T-helper 1 cell treated with Interleukin-12 subunit alpha and Interleukin-12 subunit beta and Interleukin-4 antibody, amounts not matched to agents 30 μg/mL and 1 μg/mL, for 36 hours (primary cell): ENCODE data around the gene POU6F2.
"Not testable (repeated sequence)": the region's sequence is repeated elsewhere in the genome, so short reads cannot be mapped to it uniquely, and the experiment has no call there.

ENCODE experiments used
- H3K27ac Mint-ChIP-seq: one replicate; pipeline ENCODE4 v1.8.0; 2021; ENCODE audit warnings: mild to moderate bottlenecking, mixed read lengths
- H3K27me3 Mint-ChIP-seq: one replicate; pipeline ENCODE4 v1.8.0; 2021; ENCODE audit warnings: low read depth, mixed read lengths
- H3K36me3 Mint-ChIP-seq: one replicate; pipeline ENCODE4 v1.8.0; 2021; ENCODE audit warnings: low read depth, mixed read lengths
- H3K4me1 Mint-ChIP-seq: one replicate; pipeline ENCODE4 v1.8.0; 2021; ENCODE audit warnings: low read depth, mixed read lengths
- H3K4me3 Mint-ChIP-seq: one replicate; pipeline ENCODE4 v1.8.0; 2021; ENCODE audit warnings: mild to moderate bottlenecking, moderate library complexity, mixed read lengths
- H3K9me3 Mint-ChIP-seq: one replicate; pipeline ENCODE4 v1.8.0; 2021; ENCODE audit warnings: mixed read lengths

Gene POU6F2

DNA sequence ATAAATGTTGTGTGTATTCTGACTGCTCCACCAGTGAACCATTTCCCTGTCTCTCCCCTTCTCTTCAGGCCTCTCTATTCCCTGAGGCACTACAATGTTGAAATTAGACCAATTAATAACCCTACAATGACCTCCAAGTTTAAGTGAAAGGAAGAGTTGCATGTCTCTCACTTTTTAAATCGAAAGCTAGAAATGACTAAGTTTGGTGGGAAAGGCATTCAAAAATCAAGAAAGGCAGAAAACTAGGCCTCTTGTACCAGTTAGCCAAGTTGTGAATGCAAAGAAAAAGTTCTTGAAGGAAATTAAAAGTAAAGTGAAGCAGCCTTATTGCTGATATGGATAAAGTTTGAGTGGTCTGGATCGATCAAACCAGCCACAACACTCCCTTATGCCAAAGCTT is 390.2 kb downstream of the POU6F2 start:
- no peaks in the 10 kb centered on the region for H3K4me1 Mint-ChIP-seq
- no peaks in the 10 kb centered on the region for H3K36me3 Mint-ChIP-seq
- H3K27ac Mint-ChIP-seq = no peak overlapping the region
- H3K9me3 Mint-ChIP-seq = no peaks in the 10 kb centered on the region
- peaks cover under 1% of the 10 kb centered on the region for H3K27me3 Mint-ChIP-seq
- H3K4me3 Mint-ChIP-seq = no peak overlapping the region

DNA sequence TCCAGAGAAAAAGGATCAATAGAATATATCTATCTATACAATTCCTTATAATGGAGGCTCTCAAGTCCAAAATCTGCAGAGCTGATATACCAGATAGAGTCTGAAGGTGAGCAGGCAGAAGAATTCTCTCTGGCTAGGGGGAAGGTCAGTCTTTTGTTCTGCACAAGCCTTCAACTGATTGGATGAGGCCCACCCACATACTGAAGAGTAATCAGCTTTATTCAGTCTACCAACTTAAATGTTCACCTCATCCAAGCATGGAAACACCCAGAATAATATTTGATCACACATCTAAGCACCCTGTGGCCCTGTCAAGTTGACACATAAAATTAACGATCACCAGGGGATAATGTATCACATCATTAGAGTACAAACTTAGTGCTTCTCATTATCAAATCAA is 394.7 kb downstream of the POU6F2 start:
- H3K4me1 Mint-ChIP-seq = no peaks in the 10 kb centered on the region
- no peak overlapping the region for H3K4me3 Mint-ChIP-seq
- no peaks in the 10 kb centered on the region for H3K9me3 Mint-ChIP-seq

DNA sequence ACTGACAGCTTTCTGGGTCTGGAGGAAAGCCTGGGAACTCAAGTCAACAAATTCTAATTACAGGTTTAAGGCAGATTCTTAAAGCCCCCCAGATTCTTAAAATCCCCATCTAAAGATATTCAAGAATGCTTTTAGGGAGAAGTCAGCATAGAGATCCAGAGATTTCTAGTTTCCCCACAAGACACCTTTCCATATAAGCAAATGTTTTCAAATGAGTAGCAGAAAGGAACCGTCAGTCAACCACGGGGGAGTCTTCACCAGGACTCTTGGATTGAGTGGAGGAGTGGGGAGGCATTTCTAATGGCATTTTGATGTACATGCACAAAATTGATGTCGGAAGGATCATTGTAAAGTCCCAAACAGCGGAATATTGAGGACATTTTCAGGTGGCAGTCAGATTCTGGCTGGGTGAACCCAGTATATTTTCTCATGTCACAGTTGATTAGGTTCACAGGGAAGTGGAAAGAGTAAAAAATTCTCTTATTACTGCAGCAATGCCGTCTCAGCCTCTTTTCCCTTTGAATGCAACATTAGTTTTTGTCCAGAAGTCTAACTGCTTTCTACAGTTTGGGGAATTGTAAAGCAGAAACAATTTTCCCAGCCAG is 396.8 kb downstream of the POU6F2 start:
- no peaks in the 10 kb centered on the region for H3K4me1 Mint-ChIP-seq
- no peak overlapping the region for H3K4me3 Mint-ChIP-seq
- H3K27ac Mint-ChIP-seq = no peak overlapping the region
- no peaks in the 10 kb centered on the region for H3K36me3 Mint-ChIP-seq
- no peaks in the 10 kb centered on the region for H3K27me3 Mint-ChIP-seq
- no peaks in the 10 kb centered on the region for H3K9me3 Mint-ChIP-seq

More for the DNA sequence above, 394.7 kb downstream of the POU6F2 start:
- Mint-ChIP-seq H3K27ac (no peak overlapping the region), H3K27me3 (no peaks in the 10 kb centered on the region), H3K36me3 (no peaks in the 10 kb centered on the region)

DNA sequence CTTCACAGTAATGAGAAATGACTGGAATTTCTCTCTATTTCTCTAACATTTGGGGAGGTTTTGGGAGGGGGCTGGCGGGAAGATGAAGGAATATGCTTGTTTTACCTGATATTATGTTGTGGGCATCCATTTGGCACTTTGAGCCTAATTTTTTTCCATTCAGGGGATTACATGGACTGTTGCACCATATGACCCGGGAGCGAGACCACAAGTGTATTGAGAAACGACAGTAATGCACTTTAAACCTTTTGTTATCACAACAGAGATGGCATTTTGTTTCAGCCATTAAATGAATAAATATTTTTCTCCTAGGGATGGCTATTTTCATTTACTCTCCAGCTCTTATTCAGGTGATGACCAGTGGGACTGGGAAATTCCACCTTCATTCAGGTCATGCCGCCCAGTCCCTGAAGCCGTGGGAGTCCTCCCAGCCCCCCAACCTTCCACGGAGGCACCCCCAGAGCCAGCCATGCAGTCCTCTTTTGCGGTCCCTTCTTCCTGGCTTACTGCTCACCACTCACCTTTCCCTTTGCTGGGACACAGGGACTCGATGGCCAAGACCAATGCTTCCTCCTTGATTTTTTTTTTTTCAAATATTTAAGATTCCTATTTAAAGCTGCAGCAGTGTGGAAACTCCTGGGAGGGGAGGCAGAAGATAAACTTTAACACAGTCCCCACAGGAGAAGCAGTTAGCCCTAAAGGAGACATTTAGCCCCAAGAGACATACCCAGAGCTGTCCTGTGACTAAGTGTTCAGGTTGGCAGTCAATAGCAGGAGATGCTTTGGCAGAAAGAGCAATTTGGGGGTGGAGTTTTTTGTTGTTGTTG is 397.6 kb downstream of the POU6F2 start:
- Mint-ChIP-seq H3K27ac (no peak overlapping the region), H3K36me3 (no peaks in the 10 kb centered on the region), H3K27me3 (no peaks in the 10 kb centered on the region), H3K4me3 (no peak overlapping the region), H3K4me1 (no peaks in the 10 kb centered on the region), H3K9me3 (no peaks in the 10 kb centered on the region)

DNA sequence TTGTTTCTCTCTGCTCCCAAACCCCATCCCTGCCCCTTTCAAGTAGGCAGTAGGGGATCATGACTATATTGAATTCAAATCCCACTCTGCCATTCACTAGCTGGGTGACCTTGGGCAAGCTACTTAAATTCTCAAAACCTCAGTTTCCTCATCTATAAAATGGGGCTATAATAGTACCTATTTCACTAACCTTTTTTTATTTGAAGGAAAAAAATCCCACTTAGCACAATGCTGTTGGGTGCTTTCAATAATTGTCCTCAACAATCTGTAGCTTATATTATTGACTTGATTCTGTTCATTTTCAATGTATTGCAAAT is 398.1 kb downstream of the POU6F2 start:
- Mint-ChIP-seq H3K4me3 (no peak overlapping the region), H3K27ac (no peak overlapping the region), H3K4me1 (no peaks in the 10 kb centered on the region)

DNA sequence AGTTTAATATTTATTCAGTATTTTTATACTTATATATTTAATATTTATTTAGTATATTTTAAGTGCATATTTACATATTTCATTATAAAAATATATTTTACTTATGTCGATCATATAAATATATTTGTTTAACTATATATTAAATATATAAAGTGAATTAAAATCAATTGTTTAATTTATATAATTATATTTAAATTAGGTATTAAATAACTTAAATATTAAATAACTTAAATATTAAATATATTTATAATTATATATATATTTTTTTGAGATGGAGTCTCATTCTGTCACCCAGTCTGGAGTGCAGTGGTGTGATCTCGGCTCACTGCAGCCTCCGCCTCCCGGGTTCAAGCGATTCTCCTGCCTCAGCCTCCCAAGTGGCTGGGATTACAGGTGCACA is 399.2 kb downstream of the POU6F2 start:
- not testable (repeated sequence) for H3K9me3 Mint-ChIP-seq, H3K27me3 Mint-ChIP-seq, H3K27ac Mint-ChIP-seq, H3K36me3 Mint-ChIP-seq, H3K4me3 Mint-ChIP-seq, H3K4me1 Mint-ChIP-seq

More for the DNA sequence above, 398.1 kb downstream of the POU6F2 start:
- Mint-ChIP-seq H3K36me3 (no peaks in the 10 kb centered on the region), H3K9me3 (no peaks in the 10 kb centered on the region), H3K27me3 (no peaks in the 10 kb centered on the region)

DNA sequence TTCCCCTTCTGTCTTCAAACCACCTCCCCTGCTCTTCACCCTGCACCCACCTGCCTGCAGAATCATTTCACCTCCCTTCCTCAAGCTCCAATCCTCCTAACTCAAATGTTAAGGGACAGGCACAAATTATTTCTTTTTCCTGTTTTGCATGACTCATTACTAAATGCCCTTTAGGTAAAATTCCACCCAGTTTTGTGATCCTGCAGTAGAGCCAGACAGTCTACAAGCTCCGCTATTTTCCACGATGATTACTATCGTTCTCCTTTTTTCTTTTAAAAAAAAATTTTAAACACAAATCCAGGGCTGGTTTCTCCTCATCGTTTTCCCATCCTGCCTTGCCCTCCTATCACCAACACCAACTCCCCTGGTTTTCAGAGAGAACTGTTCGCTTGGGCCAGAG is 401.7 kb downstream of the POU6F2 start:
- Mint-ChIP-seq H3K36me3 (no peaks in the 10 kb centered on the region), H3K9me3 (no peaks in the 10 kb centered on the region), H3K4me1 (no peaks in the 10 kb centered on the region), H3K27me3 (peaks cover 8% of the 10 kb centered on the region), H3K4me3 (no peak overlapping the region), H3K27ac (no peak overlapping the region)

DNA sequence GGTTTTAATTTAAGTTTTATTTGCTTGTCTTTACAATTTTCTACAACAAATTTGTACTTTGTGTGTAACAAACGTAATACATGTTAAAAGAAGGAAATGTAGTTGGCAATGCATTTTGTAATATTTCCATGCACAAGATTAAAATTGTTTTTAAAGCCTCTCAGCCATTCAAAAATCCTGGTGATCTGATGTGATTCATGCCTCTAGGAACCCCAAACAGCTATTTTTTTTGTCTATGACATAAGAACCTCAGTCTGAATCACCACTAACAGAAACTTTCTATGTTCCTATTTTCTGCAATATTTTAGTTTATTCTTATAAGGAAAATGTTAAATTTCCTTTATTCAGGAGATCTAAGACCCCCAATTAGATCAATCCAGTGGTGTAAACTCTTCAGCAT is 405.4 kb downstream of the POU6F2 start:
- H3K4me3 Mint-ChIP-seq = no peak overlapping the region
- H3K4me1 Mint-ChIP-seq = no peaks in the 10 kb centered on the region
- H3K9me3 Mint-ChIP-seq = no peaks in the 10 kb centered on the region
- H3K27me3 Mint-ChIP-seq = peaks cover 8% of the 10 kb centered on the region
- no peak overlapping the region for H3K27ac Mint-ChIP-seq
- H3K36me3 Mint-ChIP-seq = no peaks in the 10 kb centered on the region

DNA sequence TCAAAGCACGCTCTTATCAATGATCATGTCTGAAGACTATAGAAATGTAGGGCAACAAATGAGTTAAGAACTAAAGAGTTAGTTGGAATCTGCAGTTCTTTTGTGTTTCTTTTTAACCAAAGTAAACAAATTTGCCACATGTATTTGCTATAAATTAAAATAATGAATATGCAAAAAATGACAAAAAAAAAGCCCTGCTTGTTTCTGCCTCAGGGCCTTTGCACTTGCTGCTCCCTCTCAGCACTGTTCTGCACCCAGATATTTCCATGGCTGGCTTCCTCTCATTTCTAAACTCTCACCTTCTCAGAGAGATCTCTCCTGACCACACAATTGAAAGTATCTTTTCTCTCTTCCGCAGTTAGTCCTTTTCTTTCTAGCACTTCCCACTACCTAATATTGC is 406.7 kb downstream of the POU6F2 start:
- Mint-ChIP-seq H3K27ac (no peak overlapping the region), H3K4me3 (no peak overlapping the region), H3K9me3 (no peaks in the 10 kb centered on the region), H3K4me1 (no peaks in the 10 kb centered on the region), H3K27me3 (peaks cover 8% of the 10 kb centered on the region), H3K36me3 (no peaks in the 10 kb centered on the region)

DNA sequence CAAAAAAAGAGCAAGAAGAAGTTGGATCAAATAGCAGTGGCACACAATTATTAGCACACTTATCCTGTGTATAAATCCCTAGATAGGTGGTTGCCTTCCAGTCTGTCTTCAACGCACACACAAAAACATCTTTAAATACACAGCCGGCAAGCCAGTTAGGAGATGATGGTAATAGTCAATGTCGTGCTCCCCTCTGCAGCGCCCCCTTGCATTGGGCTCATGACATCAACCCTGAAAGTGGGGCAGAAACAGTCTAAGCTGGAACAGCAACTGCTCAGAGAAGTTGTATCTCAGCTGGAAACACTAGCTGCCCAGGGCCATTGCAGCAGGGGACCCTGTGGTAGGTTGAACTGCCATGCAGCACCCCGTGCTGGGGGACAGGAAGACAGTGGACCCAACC is 409.0 kb downstream of the POU6F2 start:
- Mint-ChIP-seq H3K27ac (no peak overlapping the region), H3K4me3 (no peak overlapping the region), H3K9me3 (no peaks in the 10 kb centered on the region), H3K4me1 (no peaks in the 10 kb centered on the region), H3K27me3 (peaks cover 20% of the 10 kb centered on the region), H3K36me3 (no peaks in the 10 kb centered on the region)

DNA sequence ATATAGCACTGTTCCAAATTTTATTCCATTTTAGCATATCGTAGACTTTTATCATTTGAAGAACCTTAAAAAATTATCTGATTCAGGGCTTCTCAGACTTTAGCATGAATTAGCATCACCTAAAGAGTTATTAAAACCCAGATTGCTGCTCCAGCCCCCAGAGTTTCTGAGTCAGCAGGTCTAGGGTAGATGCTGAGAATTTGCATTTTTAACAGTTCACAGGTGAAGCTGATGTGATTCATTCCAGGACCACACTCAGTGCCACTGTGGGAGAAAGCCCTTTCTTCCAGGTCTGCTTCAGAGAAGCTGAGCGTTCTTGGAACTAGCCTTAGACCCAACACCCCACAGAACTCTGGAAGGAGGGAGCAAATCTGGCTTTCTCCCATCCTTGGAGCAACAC is 414.4 kb downstream of the POU6F2 start:
- Mint-ChIP-seq H3K4me3 (no peak overlapping the region), H3K4me1 (no peaks in the 10 kb centered on the region), H3K27ac (no peak overlapping the region), H3K27me3 (peaks cover 25% of the 10 kb centered on the region), H3K9me3 (no peaks in the 10 kb centered on the region), H3K36me3 (no peaks in the 10 kb centered on the region)

DNA sequence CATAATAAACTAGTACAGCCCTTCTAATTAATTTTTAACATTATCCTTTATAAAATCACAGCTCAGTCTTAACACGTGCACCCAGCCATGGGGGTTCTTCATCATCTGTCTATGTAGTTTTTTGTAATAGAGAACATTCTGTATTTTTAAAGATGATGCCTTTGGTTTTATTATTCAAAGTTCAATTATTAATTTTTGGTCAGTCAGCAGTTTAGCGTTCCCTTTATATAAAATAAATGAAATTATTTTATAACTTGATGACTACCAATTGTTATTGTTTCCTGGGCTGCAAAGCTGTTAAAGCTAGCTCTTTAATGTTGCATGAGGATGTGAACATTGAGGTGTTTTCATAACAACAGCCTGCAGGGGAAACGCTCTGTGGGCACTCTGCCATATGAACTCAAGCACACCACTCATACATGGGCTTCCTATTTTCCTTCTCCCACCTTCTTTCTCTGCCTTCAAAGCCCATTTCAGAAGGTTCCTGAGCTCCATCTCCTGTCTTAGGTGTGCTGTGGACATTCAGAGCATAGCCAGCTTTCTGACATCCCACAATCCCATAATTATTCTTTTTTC is 416.5 kb downstream of the POU6F2 start:
- H3K4me1 Mint-ChIP-seq = no peaks in the 10 kb centered on the region
- H3K4me3 Mint-ChIP-seq = no peak overlapping the region
- H3K27me3 Mint-ChIP-seq = peaks cover 25% of the 10 kb centered on the region
- H3K27ac Mint-ChIP-seq = no peak overlapping the region
- H3K9me3 Mint-ChIP-seq = no peaks in the 10 kb centered on the region
- no peaks in the 10 kb centered on the region for H3K36me3 Mint-ChIP-seq

DNA sequence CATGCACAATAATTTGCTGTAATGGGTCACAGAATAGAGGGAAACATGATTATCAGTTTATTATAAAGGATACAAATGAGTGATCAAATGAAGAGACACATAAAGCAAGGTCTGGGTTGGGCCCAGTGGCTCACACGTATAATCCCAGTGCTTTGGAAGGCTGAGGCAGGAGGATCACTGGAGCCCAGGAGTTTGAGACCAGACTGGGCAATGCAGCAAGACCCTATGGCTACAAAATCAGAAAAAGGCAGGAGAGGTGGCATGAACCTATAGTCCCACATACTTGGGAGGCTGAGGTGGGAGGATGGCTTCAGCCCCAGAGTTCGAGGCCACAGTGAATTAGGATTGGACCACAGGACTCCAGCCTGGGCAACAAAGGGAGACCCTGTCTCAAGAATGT is 421.7 kb downstream of the POU6F2 start:
- H3K9me3 Mint-ChIP-seq = no peaks in the 10 kb centered on the region
- no peak overlapping the region for H3K4me3 Mint-ChIP-seq
- no peak overlapping the region for H3K27ac Mint-ChIP-seq
- peaks cover 14% of the 10 kb centered on the region for H3K27me3 Mint-ChIP-seq
- no peaks in the 10 kb centered on the region for H3K36me3 Mint-ChIP-seq
- no peaks in the 10 kb centered on the region for H3K4me1 Mint-ChIP-seq

DNA sequence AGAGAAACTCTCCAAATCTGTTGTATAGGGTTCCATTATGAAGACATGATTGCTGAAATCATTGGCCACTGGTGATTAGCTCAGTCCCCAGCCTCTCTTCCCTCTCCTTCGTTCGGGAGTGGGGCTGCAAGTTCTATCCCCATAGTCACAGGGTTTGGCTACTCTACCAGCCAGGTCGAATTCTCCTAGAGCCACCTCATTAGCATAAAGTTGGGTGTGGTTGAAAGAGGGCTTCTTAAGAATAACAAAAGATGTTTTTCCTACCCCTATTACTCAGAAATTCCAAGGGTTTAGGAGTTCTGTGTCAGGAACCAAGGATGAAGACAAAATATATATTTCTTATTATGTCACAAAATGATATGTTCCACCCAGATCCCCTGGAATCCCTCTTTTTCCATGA is 422.3 kb downstream of the POU6F2 start:
- no peaks in the 10 kb centered on the region for H3K4me1 Mint-ChIP-seq
- no peaks in the 10 kb centered on the region for H3K9me3 Mint-ChIP-seq
- H3K27me3 Mint-ChIP-seq = peaks cover 9% of the 10 kb centered on the region
- H3K4me3 Mint-ChIP-seq = no peak overlapping the region
- no peaks in the 10 kb centered on the region for H3K36me3 Mint-ChIP-seq
- H3K27ac Mint-ChIP-seq = no peak overlapping the region

DNA sequence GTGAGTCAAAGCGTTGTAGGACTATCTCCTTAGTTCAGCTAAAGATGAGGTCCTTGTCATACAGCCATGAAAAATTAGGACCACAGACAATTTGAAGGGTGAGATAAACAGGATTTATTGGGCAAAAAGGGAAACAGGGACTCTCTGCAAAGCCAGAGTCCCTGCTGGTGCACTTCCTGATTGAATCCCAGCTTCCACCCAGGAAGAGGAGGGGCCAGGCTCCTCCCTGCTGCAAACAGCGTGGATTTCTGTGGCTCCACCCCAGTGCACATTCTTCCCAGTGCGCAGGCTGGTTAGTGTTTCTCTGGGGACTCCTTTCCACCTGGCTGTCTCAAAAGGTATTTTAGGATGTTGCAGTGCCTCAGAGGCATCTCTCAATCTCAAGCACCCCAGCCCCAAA is 423.1 kb downstream of the POU6F2 start:
- H3K4me3 Mint-ChIP-seq = no peak overlapping the region
- H3K27ac Mint-ChIP-seq = no peak overlapping the region
- H3K9me3 Mint-ChIP-seq = no peaks in the 10 kb centered on the region
- peaks cover 9% of the 10 kb centered on the region for H3K27me3 Mint-ChIP-seq
- no peaks in the 10 kb centered on the region for H3K36me3 Mint-ChIP-seq
- H3K4me1 Mint-ChIP-seq = no peaks in the 10 kb centered on the region
